ENCODE measurements around the gene KIFAP3.

The KIFAP3 gene

DNA sequence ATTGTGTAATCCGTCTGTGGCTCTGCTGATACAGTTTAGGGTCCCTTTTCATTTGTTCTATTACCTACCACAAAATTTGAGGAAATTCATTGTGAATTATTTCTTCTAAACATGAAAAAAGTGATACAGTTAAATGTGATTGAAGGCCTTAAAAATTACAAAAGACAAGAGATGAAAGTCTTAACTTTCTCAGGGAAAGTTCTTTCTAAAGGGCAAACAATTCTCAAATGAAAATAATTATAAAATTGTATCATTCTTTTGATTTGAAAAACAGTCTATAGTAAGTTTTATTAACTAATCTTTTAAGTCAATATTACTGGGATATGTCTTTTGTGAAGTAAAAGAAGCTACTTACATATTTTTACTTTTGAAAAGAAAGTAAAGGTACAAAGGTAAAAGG is 123.4 kb downstream of the KIFAP3 start:
- no peak for DNase-seq (ENCODE audit: low read depth, low spot score)
- no peaks in the 10 kb centered on the region for H3K36me3 ChIP-seq (ENCODE audit: insufficient read depth, insufficient read length, low read length)

GRCh38 chr1:169949139-169949538 is 125.4 kb downstream of the KIFAP3 start:
- TF ChIP-seq YY1 (IDR thresholded peaks at IDR 0.05; ENCODE audit: insufficient read depth, insufficient read length): no peak
- no peak for TF ChIP-seq ZNF274 (IDR thresholded peaks at IDR 0.05; ENCODE audit: low read depth, low read length)
- no peak for TF ChIP-seq SUZ12 (IDR thresholded peaks at IDR 0.05; ENCODE audit: extremely low read depth, insufficient read depth, insufficient read length)
- H3K36me3 ChIP-seq (ENCODE audit: insufficient read depth, insufficient read length, low read length): no peaks in the 10 kb centered on the region
- H3K9ac ChIP-seq (ENCODE audit: insufficient read length, low read depth): no peak overlapping the region
- H3K4me3 ChIP-seq (ENCODE audit: insufficient read length, low read depth): no peak overlapping the region
- no peaks in the 10 kb centered on the region for H3K27me3 ChIP-seq (ENCODE audit: insufficient read depth, insufficient read length)
- DNase-seq (ENCODE audit: low read depth, low spot score): no peak
- no peaks in the 10 kb centered on the region for H3K4me1 ChIP-seq (ENCODE audit: insufficient read depth, insufficient read length)
- H3K9me3 ChIP-seq (ENCODE audit: insufficient read depth, low read length): no peaks in the 10 kb centered on the region

More for the DNA sequence above, 123.4 kb downstream of the KIFAP3 start:
- H3K4me3 ChIP-seq (ENCODE audit: insufficient read length, low read depth): no peak overlapping the region
- H3K9me3 ChIP-seq (ENCODE audit: insufficient read depth, low read length): no peaks in the 10 kb centered on the region
- H3K27me3 ChIP-seq (ENCODE audit: insufficient read depth, insufficient read length): no peaks in the 10 kb centered on the region
- H3K4me1 ChIP-seq (ENCODE audit: insufficient read depth, insufficient read length): no peaks in the 10 kb centered on the region
- TF ChIP-seq SUZ12 (IDR thresholded peaks at IDR 0.05; ENCODE audit: extremely low read depth, insufficient read depth, insufficient read length) (no peak), ZNF274 (IDR thresholded peaks at IDR 0.05; ENCODE audit: low read depth, low read length) (no peak), YY1 (IDR thresholded peaks at IDR 0.05; ENCODE audit: insufficient read depth, insufficient read length) (no peak)
- no peak overlapping the region for H3K9ac ChIP-seq (ENCODE audit: insufficient read length, low read depth)

DNA sequence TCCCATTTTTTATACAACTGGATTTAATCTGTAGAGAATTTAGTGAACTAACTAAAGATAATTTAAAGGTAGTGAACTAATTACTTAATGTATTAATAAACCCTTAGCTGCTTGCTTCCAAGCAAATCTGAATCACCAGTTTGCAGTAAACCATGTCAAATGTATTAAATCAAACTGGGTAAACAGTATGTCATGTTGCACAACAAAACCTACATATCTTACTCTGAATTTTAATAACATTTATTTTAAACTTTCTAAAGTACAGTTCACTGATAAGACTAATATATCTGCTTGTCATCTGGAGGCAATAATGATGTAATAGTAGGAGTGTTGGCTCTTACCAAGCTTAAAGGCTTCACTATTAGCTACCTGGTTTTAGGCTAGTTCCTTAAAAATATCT is 128.3 kb downstream of the KIFAP3 start:
- H3K9me3 ChIP-seq (ENCODE audit: insufficient read depth, low read length): no peaks in the 10 kb centered on the region

DNA sequence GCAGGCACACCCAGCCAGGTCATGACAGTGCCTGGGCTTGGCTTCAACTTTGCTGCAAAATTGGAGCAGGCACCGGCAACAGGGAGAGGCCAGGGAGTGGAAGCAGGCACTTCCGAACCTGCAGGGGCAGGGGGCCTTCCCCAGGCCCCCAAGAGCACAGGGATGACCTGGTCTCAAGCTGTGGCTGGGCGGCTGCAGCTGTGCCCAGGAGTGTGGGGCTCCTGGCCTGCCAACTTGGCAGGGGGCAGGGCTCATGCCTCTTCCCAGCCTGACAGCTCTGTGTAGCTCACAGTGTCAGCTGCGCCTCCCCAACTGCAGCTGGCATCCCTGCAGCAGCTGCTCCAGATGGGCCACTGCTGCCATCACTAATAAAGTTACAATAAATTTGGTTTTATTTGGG is 129.3 kb downstream of the KIFAP3 start:
- Histone ChIP-seq H3K4me1 (ENCODE audit: insufficient read depth, insufficient read length) (no peaks in the 10 kb centered on the region), H3K9me3 (ENCODE audit: insufficient read depth, low read length) (no peaks in the 10 kb centered on the region), H3K9ac (ENCODE audit: insufficient read length, low read depth) (no peak overlapping the region), H3K27me3 (ENCODE audit: insufficient read depth, insufficient read length) (no peaks in the 10 kb centered on the region), H3K4me3 (ENCODE audit: insufficient read length, low read depth) (no peak overlapping the region), H3K36me3 (ENCODE audit: insufficient read depth, insufficient read length, low read length) (no peaks in the 10 kb centered on the region)
- no peak for DNase-seq (ENCODE audit: low read depth, low spot score)
- no peak for TF ChIP-seq YY1 (IDR thresholded peaks at IDR 0.05; ENCODE audit: insufficient read depth, insufficient read length)
- no peak for TF ChIP-seq ZNF274 (IDR thresholded peaks at IDR 0.05; ENCODE audit: low read depth, low read length)
- no peak for TF ChIP-seq SUZ12 (IDR thresholded peaks at IDR 0.05; ENCODE audit: extremely low read depth, insufficient read depth, insufficient read length)

More for the DNA sequence above, 128.3 kb downstream of the KIFAP3 start:
- TF ChIP-seq SUZ12 (IDR thresholded peaks at IDR 0.05; ENCODE audit: extremely low read depth, insufficient read depth, insufficient read length) (no peak), YY1 (IDR thresholded peaks at IDR 0.05; ENCODE audit: insufficient read depth, insufficient read length) (no peak), ZNF274 (IDR thresholded peaks at IDR 0.05; ENCODE audit: low read depth, low read length) (no peak)
- no peak overlapping the region for H3K9ac ChIP-seq (ENCODE audit: insufficient read length, low read depth)
- H3K4me3 ChIP-seq (ENCODE audit: insufficient read length, low read depth): no peak overlapping the region
- no peaks in the 10 kb centered on the region for H3K36me3 ChIP-seq (ENCODE audit: insufficient read depth, insufficient read length, low read length)
- DNase-seq (ENCODE audit: low read depth, low spot score): no peak
- H3K27me3 ChIP-seq (ENCODE audit: insufficient read depth, insufficient read length): no peaks in the 10 kb centered on the region
- no peaks in the 10 kb centered on the region for H3K4me1 ChIP-seq (ENCODE audit: insufficient read depth, insufficient read length)

DNA sequence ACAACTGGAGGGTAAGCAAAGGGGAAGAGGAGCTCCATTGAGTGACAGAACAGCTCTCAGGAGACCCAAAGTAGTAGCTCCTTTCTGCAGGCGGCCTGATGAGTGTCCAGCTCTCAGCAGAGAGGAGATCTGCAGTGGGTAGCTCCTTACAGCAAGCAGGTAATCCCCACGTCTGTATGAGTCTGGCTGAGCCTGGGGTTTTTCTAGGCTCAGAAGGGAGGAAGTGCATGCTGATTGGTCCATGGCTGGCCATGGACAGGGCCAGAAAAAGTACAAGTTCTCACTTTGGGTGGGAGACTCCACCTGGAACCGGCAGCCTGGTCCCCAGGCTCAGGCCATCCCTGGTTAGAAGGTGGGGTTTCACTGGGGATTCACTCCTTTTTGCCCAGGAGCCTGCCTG is 129.9 kb downstream of the KIFAP3 start:
- H3K4me1 ChIP-seq (ENCODE audit: insufficient read depth, insufficient read length): no peaks in the 10 kb centered on the region
- TF ChIP-seq SUZ12 (IDR thresholded peaks at IDR 0.05; ENCODE audit: extremely low read depth, insufficient read depth, insufficient read length) (no peak), ZNF274 (IDR thresholded peaks at IDR 0.05; ENCODE audit: low read depth, low read length) (no peak), YY1 (IDR thresholded peaks at IDR 0.05; ENCODE audit: insufficient read depth, insufficient read length) (no peak)
- H3K9me3 ChIP-seq (ENCODE audit: insufficient read depth, low read length): no peaks in the 10 kb centered on the region
- H3K4me3 ChIP-seq (ENCODE audit: insufficient read length, low read depth): no peak overlapping the region
- no peak for DNase-seq (ENCODE audit: low read depth, low spot score)
- H3K27me3 ChIP-seq (ENCODE audit: insufficient read depth, insufficient read length): no peaks in the 10 kb centered on the region
- H3K9ac ChIP-seq (ENCODE audit: insufficient read length, low read depth): no peak overlapping the region
- H3K36me3 ChIP-seq (ENCODE audit: insufficient read depth, insufficient read length, low read length): no peaks in the 10 kb centered on the region

GRCh38 chr1:169943963-169944526 is 130.4 kb downstream of the KIFAP3 start:
- Histone ChIP-seq H3K27me3 (ENCODE audit: insufficient read depth, insufficient read length) (no peaks in the 10 kb centered on the region), H3K4me3 (ENCODE audit: insufficient read length, low read depth) (no peak overlapping the region), H3K9me3 (ENCODE audit: insufficient read depth, low read length) (no peaks in the 10 kb centered on the region), H3K36me3 (ENCODE audit: insufficient read depth, insufficient read length, low read length) (no peaks in the 10 kb centered on the region), H3K4me1 (ENCODE audit: insufficient read depth, insufficient read length) (no peaks in the 10 kb centered on the region), H3K9ac (ENCODE audit: insufficient read length, low read depth) (no peak overlapping the region)
- no peak for DNase-seq (ENCODE audit: low read depth, low spot score)
- TF ChIP-seq YY1 (IDR thresholded peaks at IDR 0.05; ENCODE audit: insufficient read depth, insufficient read length): no peak
- no peak for TF ChIP-seq ZNF274 (IDR thresholded peaks at IDR 0.05; ENCODE audit: low read depth, low read length)

DNA sequence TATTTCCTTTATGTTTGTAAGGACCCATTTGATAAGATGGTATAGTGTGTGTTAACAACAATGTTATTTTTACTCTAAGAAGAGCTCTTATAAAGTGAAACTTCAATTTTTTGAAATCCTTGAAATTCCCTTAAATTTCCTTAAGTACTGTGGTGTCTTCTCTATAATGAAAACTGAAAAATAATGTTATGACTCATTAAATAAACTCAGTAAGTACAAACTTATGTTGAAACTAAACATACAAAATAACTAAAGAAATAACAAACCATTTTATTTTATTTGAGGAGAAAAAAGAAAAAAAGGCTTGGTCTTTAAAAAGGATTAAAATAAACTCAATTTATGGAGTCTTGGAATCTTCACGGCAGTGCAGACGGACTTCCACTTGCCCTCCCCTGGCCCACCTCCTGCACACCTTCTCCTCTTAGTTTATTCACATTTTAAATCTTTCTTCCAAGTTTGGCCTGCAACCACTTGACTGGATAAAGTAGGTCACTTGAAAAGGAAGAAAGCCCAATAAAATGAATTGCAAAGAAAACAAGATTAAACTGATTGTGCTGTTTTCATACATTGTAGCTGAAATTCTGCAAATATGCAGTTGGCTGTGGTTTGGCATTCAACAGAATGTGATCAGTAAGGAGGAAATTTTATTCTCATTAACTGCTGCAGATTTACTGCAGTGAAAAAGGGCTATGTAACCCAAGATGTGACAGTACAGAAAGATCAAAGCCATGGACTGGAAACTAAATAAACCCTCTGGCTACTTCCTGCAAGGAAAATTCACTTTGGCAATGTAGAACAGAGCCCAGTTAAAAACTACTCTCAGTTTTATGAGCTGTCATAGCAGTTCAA is 132.3 kb downstream of the KIFAP3 start:
- no peaks in the 10 kb centered on the region for H3K36me3 ChIP-seq (ENCODE audit: insufficient read depth, insufficient read length, low read length)
- H3K4me1 ChIP-seq (ENCODE audit: insufficient read depth, insufficient read length): no peaks in the 10 kb centered on the region
- no peak overlapping the region for H3K9ac ChIP-seq (ENCODE audit: insufficient read length, low read depth)
- H3K9me3 ChIP-seq (ENCODE audit: insufficient read depth, low read length): no peaks in the 10 kb centered on the region
- no peaks in the 10 kb centered on the region for H3K27me3 ChIP-seq (ENCODE audit: insufficient read depth, insufficient read length)
- no peak for DNase-seq (ENCODE audit: low read depth, low spot score)
- no peak for TF ChIP-seq SUZ12 (IDR thresholded peaks at IDR 0.05; ENCODE audit: extremely low read depth, insufficient read depth, insufficient read length)
- TF ChIP-seq ZNF274 (IDR thresholded peaks at IDR 0.05; ENCODE audit: low read depth, low read length): no peak
- TF ChIP-seq YY1 (IDR thresholded peaks at IDR 0.05; ENCODE audit: insufficient read depth, insufficient read length): no peak
- H3K4me3 ChIP-seq (ENCODE audit: insufficient read length, low read depth): no peak overlapping the region

All from NT2/D1 (cell line).